Left ventricle myocardium inferior (tissue), 1 donor: ENCODE data around the gene MED13L. TPM values are rescaled to one million over a fixed set of nuclear protein-coding genes. Genes with fewer than 3 reads are reported as not detected.

Experiments used
- DNase-seq: peaks from one replicate; pipeline ENCODE4 v3.0.0-alpha.2; 2020
- H3K27ac ChIP-seq: fragments of 200-600 bp; replicated peaks from 2 replicates; pipeline ENCODE4 v1.8.0; 2021
- H3K27me3 ChIP-seq: fragments of 200-600 bp; 2 replicates; pipeline ENCODE4 v1.8.0; 2021; ENCODE audit warnings: low read depth
- H3K36me3 ChIP-seq: fragments of 200-600 bp; 2 replicates; pipeline ENCODE4 v1.8.0; 2021
- H3K4me1 ChIP-seq: fragments of 200-600 bp; 2 replicates; pipeline ENCODE4 v1.8.0; 2021
- H3K4me3 ChIP-seq: fragments of 200-600 bp; 2 replicates; pipeline ENCODE4 v1.8.0; 2021; ENCODE audit warnings: mild to moderate bottlenecking, moderate library complexity
- H3K9me3 ChIP-seq: fragments of 200-600 bp; replicated peaks from 2 replicates; pipeline ENCODE4 v1.8.0; 2021
- CTCF ChIP-seq: fragments of 200-600 bp; IDR thresholded peaks from 2 replicates; pipeline ENCODE4 v1.8.0; 2021; ENCODE audit warnings: antibody characterized with exemption, mild to moderate bottlenecking, borderline replicate concordance
- intact Hi-C: fragments of 100-400 bp; cut with micrococcal nuclease; formaldehyde crosslinking; loops from one replicate; pipeline ENCODE4 v1.11.0; 2022
- total RNA-seq: library from RNA; stranded (reverse); fragmentation: NEBNext Ultra II Directional; extraction: Animal tissue kit (Norgen Biotek cat#: 25700); gene quantifications from one replicate; pipeline ENCODE4 v1.2.1, GENCODE V29; 2021
- donor health status: DM: no; HTN: yes; CAD: no; lungs with severe emphysema.

Gene MED13L
- total RNA-seq, 1 donor from 2014 or later, result 55.0 TPM

- intact Hi-C loops, result no loop called here
- H3K27ac ChIP-seq, result no peak overlapping the region
- H3K9me3 ChIP-seq, result no peaks in the 10 kb centered on the region
- TF ChIP-seq CTCF, result no peak
- H3K4me1 ChIP-seq, result no peaks in the 10 kb centered on the region
- H3K27me3 ChIP-seq, result no peaks in the 10 kb centered on the region
- H3K36me3 ChIP-seq, result no peaks in the 10 kb centered on the region
- DNase-seq, result no peak
- H3K4me3 ChIP-seq, result no peak overlapping the region
Observed at GRCh38 chr12:115946092-115946491, 331.4 kb downstream of the MED13L start.

GRCh38 chr12:115945491-115945885 lies 332.0 kb downstream of the MED13L start:
- DNase-seq, result no peak
- Histone ChIP-seq H3K36me3 (no peaks in the 10 kb centered on the region), H3K4me3 (no peak overlapping the region), H3K4me1 (no peaks in the 10 kb centered on the region), H3K27ac (no peak overlapping the region), H3K9me3 (no peaks in the 10 kb centered on the region), H3K27me3 (no peaks in the 10 kb centered on the region)
- intact Hi-C loops, result no loop called here
- no peak for TF ChIP-seq CTCF

DNA sequence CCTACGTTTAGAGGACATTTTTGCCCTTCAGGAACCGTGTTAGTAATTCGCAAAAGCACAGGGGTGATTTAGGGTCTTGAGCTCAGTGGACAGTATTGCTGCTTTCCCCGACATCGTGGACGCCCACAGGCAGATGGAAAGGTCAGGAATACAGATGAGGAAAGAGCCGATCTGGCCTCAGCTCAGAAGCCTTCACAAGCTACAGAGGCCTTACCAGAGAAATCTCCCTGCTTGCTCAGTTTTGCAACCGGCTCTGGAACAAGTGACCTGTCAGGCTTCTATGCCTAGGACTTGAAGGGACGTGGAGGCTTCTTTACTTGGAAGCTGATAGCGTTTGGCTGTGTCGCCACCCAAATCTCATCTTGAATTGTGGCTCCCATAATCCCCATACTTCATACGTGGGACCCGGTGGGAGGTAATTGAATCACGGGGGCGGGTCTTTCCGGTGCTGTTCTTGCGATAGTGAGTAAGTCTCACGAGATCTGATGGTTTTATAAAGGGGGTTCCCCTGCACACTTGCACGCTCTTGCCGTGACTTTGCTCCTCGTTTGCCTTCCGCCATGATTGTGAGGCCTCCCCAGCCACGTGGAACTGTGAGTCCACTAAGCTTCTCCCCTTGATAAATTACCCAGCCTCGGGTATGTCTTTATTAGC lies 332.5 kb downstream of the MED13L start:
- Histone ChIP-seq H3K27ac (no peak overlapping the region), H3K4me3 (no peak overlapping the region), H3K27me3 (no peaks in the 10 kb centered on the region), H3K4me1 (no peaks in the 10 kb centered on the region), H3K9me3 (no peaks in the 10 kb centered on the region), H3K36me3 (no peaks in the 10 kb centered on the region)
- TF ChIP-seq CTCF, result no peak
- DNase-seq, result no peak
- intact Hi-C loops, result no loop called here

GRCh38 chr12:115944392-115944742 lies 333.1 kb downstream of the MED13L start:
- no peak for DNase-seq
- H3K9me3 ChIP-seq, result peaks cover 4% of the 10 kb centered on the region
- no peak for TF ChIP-seq CTCF
- no peaks in the 10 kb centered on the region for H3K4me1 ChIP-seq
- intact Hi-C loops, result no loop called here
- no peaks in the 10 kb centered on the region for H3K36me3 ChIP-seq
- H3K4me3 ChIP-seq, result no peak overlapping the region
- H3K27ac ChIP-seq, result no peak overlapping the region
- H3K27me3 ChIP-seq, result no peaks in the 10 kb centered on the region

DNA sequence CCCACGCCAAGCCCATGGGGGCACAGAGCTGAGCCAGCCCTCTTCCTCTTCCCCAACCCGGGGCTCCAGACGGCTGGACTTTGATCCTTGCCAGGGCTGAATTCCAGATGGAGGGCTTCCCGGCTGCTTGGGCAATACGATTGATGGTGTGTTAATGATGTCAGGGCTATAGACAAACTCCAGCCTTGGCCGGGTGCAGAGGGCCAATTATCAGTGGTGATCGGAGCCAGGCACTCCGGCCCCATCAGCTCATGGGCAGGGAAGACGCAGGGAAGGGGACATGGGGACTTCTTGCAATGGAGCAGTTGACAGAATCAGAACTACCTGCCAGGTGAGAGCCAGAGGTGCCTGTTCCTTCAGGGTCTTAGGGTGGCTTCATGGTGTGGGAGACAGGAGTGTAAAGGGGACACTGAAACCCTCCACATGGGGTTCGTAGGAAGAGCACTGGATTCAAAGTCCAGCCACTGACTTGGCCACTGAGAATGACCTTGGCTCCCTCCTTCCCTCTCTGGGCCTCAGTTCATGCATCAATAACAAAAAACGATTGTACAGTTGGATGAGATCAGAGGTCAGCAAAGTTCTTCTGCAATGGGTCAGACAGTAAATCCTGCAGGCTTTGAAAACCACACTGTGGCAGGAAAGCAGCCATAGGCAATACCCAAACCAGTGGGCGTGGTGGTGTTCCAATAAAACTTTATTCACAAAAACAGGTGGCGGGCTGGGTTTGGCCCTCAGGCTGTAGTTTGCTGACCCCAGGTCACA lies 333.7 kb downstream of the MED13L start:
- DNase-seq, result no peak
- no peak for TF ChIP-seq CTCF
- peaks cover 9% of the 10 kb centered on the region for H3K9me3 ChIP-seq
- no peak overlapping the region for H3K27ac ChIP-seq
- no peaks in the 10 kb centered on the region for H3K36me3 ChIP-seq
- intact Hi-C loops, result no loop called here
- H3K27me3 ChIP-seq, result no peaks in the 10 kb centered on the region
- no peak overlapping the region for H3K4me3 ChIP-seq
- H3K4me1 ChIP-seq, result no peaks in the 10 kb centered on the region
